Activated B cell treated with CpG ODN at 0.5 μM for 24 hours (primary cell): Measurements from ENCODE around the gene TNFRSF9. TPM values are rescaled to one million over a fixed set of nuclear protein-coding genes. Genes with fewer than 3 reads are reported as not detected.

ENCODE experiments used
- ATAC-seq: fragments of 200-7000 bp; cut with Tn5 transposase; one replicate; pipeline ENCODE4 v1.10.0; 2021; ENCODE audit warnings: low read depth, mild to moderate bottlenecking, moderate library complexity
- CTCF ChIA-PET: fragments of 350-600 bp; sonication (Branson Sonifier 250); formaldehyde crosslinking; loops from one replicate; lab custom pipeline; 2021; ENCODE audit warnings: antibody characterized with exemption; lab: Charles Lee
- POLR2A ChIA-PET: fragments of 350-600 bp; sonication (Branson Sonifier 250); formaldehyde crosslinking; loops from one replicate; lab custom pipeline; 2021; ENCODE audit warnings: antibody characterized with exemption; lab: Charles Lee
- DNase-seq: peaks from one replicate; pipeline ENCODE4 v3.0.0; 2022
- H3K27ac Mint-ChIP-seq: one replicate; pipeline ENCODE4 v1.8.0; 2020; ENCODE audit warnings: mixed read lengths
- H3K27me3 Mint-ChIP-seq: one replicate; pipeline ENCODE4 v1.8.0; 2021; ENCODE audit warnings: mixed read lengths
- H3K36me3 Mint-ChIP-seq: one replicate; pipeline ENCODE4 v1.8.0; 2021; ENCODE audit warnings: low read depth, mixed read lengths
- H3K4me1 Mint-ChIP-seq: one replicate; pipeline ENCODE4 v1.8.0; 2021; ENCODE audit warnings: mixed read lengths
- H3K4me3 Mint-ChIP-seq: one replicate; pipeline ENCODE4 v1.8.0; 2020; ENCODE audit warnings: mild to moderate bottlenecking, mixed read lengths
- H3K9me3 Mint-ChIP-seq: one replicate; pipeline ENCODE4 v1.8.0; 2020; ENCODE audit warnings: mixed read lengths
- intact Hi-C: fragments of 100-400 bp; cut with micrococcal nuclease; formaldehyde crosslinking; loops from one replicate; pipeline ENCODE4 v1.15.1; 2024
- total RNA-seq: library from RNA; stranded (reverse); gene quantifications from 2 replicates; pipeline ENCODE4 v1.2.3, GENCODE V29; 2022
- TF ChIP-seq, protein P1 (sequence below): fragments of 200-600 bp; IDR thresholded peaks from one replicate; pipeline ENCODE4 v1.8.0; 2022; ENCODE audit warnings: antibody characterized with exemption, mild to moderate bottlenecking

The TNFRSF9 gene
- total RNA-seq, 1 donor from 2014 or later = 2.2 TPM

DNA sequence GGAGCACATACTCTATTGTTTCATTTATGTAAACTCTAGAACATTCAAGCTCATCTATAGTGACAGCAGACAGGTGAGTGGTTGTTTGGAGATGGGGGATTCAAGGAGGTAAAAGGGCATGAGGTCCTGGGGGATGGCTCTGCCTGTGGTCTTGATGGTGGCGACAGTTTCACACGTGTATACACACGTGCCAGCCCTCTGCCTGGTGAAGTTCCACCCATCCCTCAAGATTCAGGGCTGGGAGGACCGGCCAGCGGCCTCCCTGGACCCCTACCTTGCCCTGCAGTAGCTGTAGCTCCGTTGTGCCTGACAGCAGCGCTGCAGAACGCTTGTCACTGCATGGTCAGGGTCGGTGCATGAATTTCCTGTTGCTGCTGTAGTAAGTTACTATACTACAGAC lies 48.8 kb downstream of the TNFRSF9 start:
- Mint-ChIP-seq H3K27me3 (peaks cover 8% of the 10 kb centered on the region), H3K27ac (no peak overlapping the region), H3K9me3 (peaks cover 3% of the 10 kb centered on the region), H3K4me1 (no peaks in the 10 kb centered on the region), H3K4me3 (no peak overlapping the region), H3K36me3 (peaks cover 2% of the 10 kb centered on the region)
- ATAC-seq (no peak), DNase-seq (no peak)
- TF ChIP-seq, protein P1, sequence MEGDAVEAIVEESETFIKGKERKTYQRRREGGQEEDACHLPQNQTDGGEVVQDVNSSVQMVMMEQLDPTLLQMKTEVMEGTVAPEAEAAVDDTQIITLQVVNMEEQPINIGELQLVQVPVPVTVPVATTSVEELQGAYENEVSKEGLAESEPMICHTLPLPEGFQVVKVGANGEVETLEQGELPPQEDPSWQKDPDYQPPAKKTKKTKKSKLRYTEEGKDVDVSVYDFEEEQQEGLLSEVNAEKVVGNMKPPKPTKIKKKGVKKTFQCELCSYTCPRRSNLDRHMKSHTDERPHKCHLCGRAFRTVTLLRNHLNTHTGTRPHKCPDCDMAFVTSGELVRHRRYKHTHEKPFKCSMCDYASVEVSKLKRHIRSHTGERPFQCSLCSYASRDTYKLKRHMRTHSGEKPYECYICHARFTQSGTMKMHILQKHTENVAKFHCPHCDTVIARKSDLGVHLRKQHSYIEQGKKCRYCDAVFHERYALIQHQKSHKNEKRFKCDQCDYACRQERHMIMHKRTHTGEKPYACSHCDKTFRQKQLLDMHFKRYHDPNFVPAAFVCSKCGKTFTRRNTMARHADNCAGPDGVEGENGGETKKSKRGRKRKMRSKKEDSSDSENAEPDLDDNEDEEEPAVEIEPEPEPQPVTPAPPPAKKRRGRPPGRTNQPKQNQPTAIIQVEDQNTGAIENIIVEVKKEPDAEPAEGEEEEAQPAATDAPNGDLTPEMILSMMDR = no peak
- intact Hi-C loops = no loop called here
- POLR2A ChIA-PET = no interaction called here
- CTCF ChIA-PET = no interaction called here

DNA sequence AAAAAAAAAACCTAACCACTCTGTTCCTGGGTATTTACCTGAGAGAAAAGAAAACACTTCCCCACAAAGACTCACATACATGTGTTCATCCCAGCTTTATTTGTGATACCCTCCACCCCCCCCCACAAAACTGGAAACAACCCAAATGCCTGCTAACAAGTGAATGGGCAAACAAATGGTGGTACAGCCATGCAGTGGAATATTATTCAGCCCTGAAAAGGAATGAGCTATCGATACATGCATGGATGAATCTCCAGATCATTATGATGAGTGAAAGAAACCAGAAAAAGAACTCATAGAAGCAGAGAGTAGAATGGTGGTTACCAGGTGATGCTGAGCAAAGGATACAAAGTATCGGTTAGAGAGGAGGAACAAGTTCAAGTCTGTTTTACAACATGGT lies 49.8 kb downstream of the TNFRSF9 start:
- ChIA-PET POLR2A (no interaction called here), CTCF (no interaction called here)
- DNase-seq = no peak
- Mint-ChIP-seq H3K4me3 (no peak overlapping the region), H3K27me3 (peaks cover 11% of the 10 kb centered on the region), H3K9me3 (peaks cover 3% of the 10 kb centered on the region), H3K27ac (no peak overlapping the region), H3K36me3 (peaks cover 2% of the 10 kb centered on the region), H3K4me1 (no peaks in the 10 kb centered on the region)
- TF ChIP-seq, protein P1 = no peak
- no peak for ATAC-seq
- intact Hi-C loops = no loop called here

DNA sequence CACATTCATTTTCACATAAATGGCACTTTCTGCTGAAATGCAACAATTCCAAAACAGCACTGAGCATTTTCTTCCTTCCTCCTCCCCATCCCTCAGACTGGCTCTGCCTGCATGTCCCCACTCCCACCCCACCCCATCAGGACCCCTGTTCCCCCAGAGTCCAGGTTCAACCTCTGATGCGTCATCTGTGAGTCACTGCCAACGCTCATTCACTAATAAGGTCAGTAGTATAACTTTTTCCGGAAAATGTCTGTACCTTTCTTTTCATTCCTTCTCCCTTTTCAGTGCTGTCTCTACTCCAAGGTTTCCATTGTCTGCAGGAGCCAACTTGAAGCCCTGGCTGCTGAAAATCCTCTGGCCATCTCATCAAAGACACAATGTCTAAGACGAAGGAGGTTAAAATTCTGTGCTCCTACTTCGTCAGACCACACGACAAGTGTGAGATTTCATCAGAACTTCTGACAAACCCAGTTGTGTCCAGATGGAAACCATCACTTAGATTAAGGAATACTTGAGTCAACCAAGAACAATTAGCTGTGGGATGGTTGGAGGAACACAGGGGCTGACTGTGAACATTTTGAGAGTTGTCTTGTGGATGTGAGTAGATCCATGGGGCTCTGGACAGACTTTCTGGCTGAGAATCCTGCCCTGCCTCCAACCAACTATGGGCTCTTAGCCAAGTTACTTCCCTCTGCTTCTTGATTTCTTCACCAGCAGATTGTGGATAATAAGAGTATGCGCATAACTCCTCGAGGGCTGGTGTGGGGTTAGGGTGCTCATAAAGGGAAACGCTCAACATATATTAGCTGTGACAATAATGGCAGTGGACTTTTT lies 52.2 kb downstream of the TNFRSF9 start:
- ChIA-PET POLR2A (interaction anchor here (0.7 kb wide), 1 partner anchor 22 kb away, joined by 5 read pairs; no protein-coding TSS in a partner anchor), CTCF (no interaction called here)
- H3K27me3 Mint-ChIP-seq = peaks cover 14% of the 10 kb centered on the region
- peaks cover 2% of the 10 kb centered on the region for H3K36me3 Mint-ChIP-seq
- intact Hi-C loops = no loop called here
- no peaks in the 10 kb centered on the region for H3K4me1 Mint-ChIP-seq
- H3K9me3 Mint-ChIP-seq = peaks cover 3% of the 10 kb centered on the region
- H3K27ac Mint-ChIP-seq = no peak overlapping the region
- ATAC-seq = no peak
- no peak for DNase-seq
- TF ChIP-seq, protein P1 = no peak
- H3K4me3 Mint-ChIP-seq = no peak overlapping the region

DNA sequence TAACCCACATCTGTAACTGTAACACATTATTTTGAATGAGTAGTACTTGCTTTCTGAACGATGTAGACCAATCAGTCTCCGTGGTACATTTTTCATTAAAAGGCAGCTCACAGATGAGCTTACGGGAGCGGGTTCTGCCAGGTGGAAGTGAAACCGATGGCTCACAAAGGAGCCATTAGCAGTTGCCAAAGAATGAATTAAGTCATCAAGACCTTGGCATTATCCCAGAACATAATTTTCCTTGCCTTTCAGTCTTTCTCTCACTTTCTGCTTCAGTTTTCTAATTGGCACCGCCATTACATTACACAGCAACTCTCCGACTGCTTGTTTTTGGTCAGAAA lies 54.3 kb downstream of the TNFRSF9 start:
- H3K27me3 Mint-ChIP-seq = peaks cover 14% of the 10 kb centered on the region

More for the DNA sequence above, 54.3 kb downstream of the TNFRSF9 start:
- no peak overlapping the region for H3K4me3 Mint-ChIP-seq
- ATAC-seq (no peak), DNase-seq (no peak)
- ChIA-PET CTCF (no interaction called here), POLR2A (no interaction called here)
- H3K9me3 Mint-ChIP-seq = peaks cover 3% of the 10 kb centered on the region
- TF ChIP-seq, protein P1 = no peak
- intact Hi-C loops = no loop called here
- peaks cover 2% of the 10 kb centered on the region for H3K36me3 Mint-ChIP-seq
- H3K4me1 Mint-ChIP-seq = no peaks in the 10 kb centered on the region
- no peak overlapping the region for H3K27ac Mint-ChIP-seq
